Endothelial cell of umbilical vein (primary cell): ENCODE measurements around the gene ALG8. TPM values are rescaled to one million over a fixed set of nuclear protein-coding genes. Genes with fewer than 3 reads are reported as not detected.

Experiments
- BruUV-seq: library from RNA; stranded (reverse); fragments of 400-500 nt; replicated peaks from 2 replicates; lab custom pipeline; 2021; lab: Mats Ljungman, UMichigan
- CTCF ChIA-PET: fragments of 300-600, 350-600 bp; sonication (Branson Sonifier 250); formaldehyde crosslinking; loops from one replicate; lab custom pipeline; 2021; ENCODE audit warnings: antibody characterized with exemption, inconsistent platforms; lab: Charles Lee
- POLR2A ChIA-PET: fragments of 300-600, 350-600 bp; sonication (Branson Sonifier 250); formaldehyde crosslinking; loops from one replicate; lab custom pipeline; 2021; ENCODE audit warnings: antibody characterized with exemption, inconsistent platforms; lab: Charles Lee
- DNase-seq: peaks from one replicate; pipeline ENCODE4 v3.0.0-alpha.2; 2011; ENCODE audit warnings: low read depth, low spot score
- FAIRE-seq: peaks from 2 replicates; lab custom pipeline; 2011; peaks lifted over from hg19 to GRCh38; lab: Jason Lieb, UNC
- H2AFZ ChIP-seq: 2 replicates; pipeline ENCODE4 v1.6.0; 2012; ENCODE audit warnings: low read depth, low read length, control low read depth, inconsistent platforms
- H3K27ac ChIP-seq: 2 replicates; pipeline ENCODE4 v1.5.1; 2011; ENCODE audit warnings: low read depth, mild to moderate bottlenecking, control low read depth, low read length, moderate library complexity; ENCODE audit not compliant: insufficient read depth
- H3K27me3 ChIP-seq, 2 experiments: 2 replicates each; pipeline versions ENCODE4 v1.6.0 to v1.6.1; 2011; ENCODE audit warnings: low read length in 2 of 2, mixed read lengths in 1 of 2; ENCODE audit not compliant: control insufficient read depth in 2 of 2, insufficient read depth in 2 of 2
- H3K36me3 ChIP-seq, 2 experiments: 2 replicates in 1 of 2; 3 replicates in 1 of 2; pipeline ENCODE4 v1.5.1; 2011; ENCODE audit warnings: low read length in 2 of 2, mild to moderate bottlenecking in 1 of 2, moderate library complexity in 1 of 2; ENCODE audit not compliant: control insufficient read depth in 2 of 2, insufficient read depth in 2 of 2; ENCODE audit errors: extremely low read depth in 1 of 2
- H3K4me1 ChIP-seq: 3 replicates; pipeline ENCODE4 v1.5.1; 2011; ENCODE audit warnings: mild to moderate bottlenecking, low read length; ENCODE audit not compliant: control insufficient read depth, insufficient read depth; ENCODE audit errors: extremely low read depth
- H3K4me2 ChIP-seq: 2 replicates; pipeline ENCODE4 v1.6.1; 2011; ENCODE audit warnings: low read length, control low read depth, mixed read lengths; ENCODE audit not compliant: insufficient read depth
- H3K4me3 ChIP-seq, 3 experiments: fragments of 200-600 bp in 1 of 3; sonication (generic), shearing (Covaris generic) in 1 of 3; replicated peaks in 1 of 3; 2 replicates each; pipeline ENCODE4 v1.5.1; 2011 to 2016; ENCODE audit warnings: control low read depth in 3 of 3, low read length in 3 of 3, mild to moderate bottlenecking in 2 of 3, inconsistent platforms in 1 of 3, low read depth in 1 of 3, moderate library complexity in 1 of 3; ENCODE audit not compliant: insufficient read depth in 1 of 3
- H3K79me2 ChIP-seq: 2 replicates; pipeline ENCODE4 v1.6.0; 2012; ENCODE audit warnings: low read length, inconsistent platforms; ENCODE audit not compliant: control insufficient read depth, insufficient read depth
- H3K9ac ChIP-seq: replicated peaks from 2 replicates; pipeline ENCODE3; 2011; ENCODE audit warnings: low read length, control low read depth; ENCODE audit not compliant: insufficient read depth; ENCODE audit errors: extremely low read depth
- H3K9me1 ChIP-seq: replicated peaks from 3 replicates; pipeline ENCODE4 v1.6.0; 2011; ENCODE audit warnings: mild to moderate bottlenecking, low read length; ENCODE audit not compliant: control insufficient read depth, insufficient read depth; ENCODE audit errors: extremely low read depth
- H3K9me3 ChIP-seq: replicated peaks from 2 replicates; pipeline ENCODE4 v1.5.1; 2012; ENCODE audit warnings: low read length, inconsistent platforms; ENCODE audit not compliant: control insufficient read depth, insufficient read depth
- H4K20me1 ChIP-seq: replicated peaks from 2 replicates; pipeline ENCODE3; 2011; ENCODE audit warnings: mild to moderate bottlenecking, low read length; ENCODE audit not compliant: control insufficient read depth, insufficient read depth; ENCODE audit errors: extremely low read depth
- CTCF ChIP-seq, 2 donors: IDR thresholded peaks; 1 replicate in 1 of 2; 2 replicates in 1 of 2; pipeline ENCODE4 v1.5.1; 2011; ENCODE audit warnings: low read length in 2 of 2, mild to moderate bottlenecking in 2 of 2, moderate library complexity in 2 of 2, control low read depth in 1 of 2, inconsistent platforms in 1 of 2, low read depth in 1 of 2; ENCODE audit not compliant: insufficient read depth in 1 of 2; ENCODE audit errors: extremely low read depth in 1 of 2
- EZH2 ChIP-seq: IDR thresholded peaks from 2 replicates; pipeline ENCODE4 v1.6.1; 2012; ENCODE audit warnings: borderline replicate concordance, low read depth, mild to moderate bottlenecking, moderate library complexity, low read length, inconsistent platforms; ENCODE audit not compliant: severe bottlenecking
- FOS ChIP-seq: IDR thresholded peaks from 2 replicates; pipeline ENCODE4 v1.6.1; 2011; ENCODE audit warnings: mild to moderate bottlenecking, low read length, moderate library complexity, borderline replicate concordance; ENCODE audit not compliant: insufficient read depth
- GATA2 ChIP-seq: IDR thresholded peaks from 2 replicates; pipeline ENCODE4 v1.7.0; 2011; ENCODE audit warnings: low read depth, mild to moderate bottlenecking, moderate library complexity, mixed read lengths, low read length; ENCODE audit not compliant: insufficient read length, insufficient read depth
- JUN ChIP-seq: IDR thresholded peaks from 2 replicates; pipeline ENCODE4 v1.6.1; 2011; ENCODE audit warnings: borderline replicate concordance, low read depth; ENCODE audit not compliant: insufficient read length, insufficient read depth
- MAX ChIP-seq: IDR thresholded peaks from 2 replicates; pipeline ENCODE4 v1.6.1; 2011; ENCODE audit not compliant: insufficient read depth, insufficient read length
- MYC ChIP-seq: IDR thresholded peaks from one replicate; pipeline ENCODE4 v1.6.1; 2011; ENCODE audit warnings: mild to moderate bottlenecking, low read depth, low read length
- POLR2AphosphoS5 ChIP-seq: IDR thresholded peaks from 2 replicates; pipeline ENCODE4 v1.6.1; 2012; ENCODE audit warnings: low read depth, mild to moderate bottlenecking, control low read depth, low read length, moderate library complexity; ENCODE audit not compliant: insufficient read depth
- dilution Hi-C: fragments of 300-500 bp; cut with MboI; formaldehyde crosslinking; loops from one replicate; pipeline ENCODE4 v1.15.0; 2019; ENCODE audit warnings: low sequenced_read_pairs; ENCODE audit not compliant: extremely low pct_ligation_motif_present
- intact Hi-C: fragments of 100-400 bp; cut with micrococcal nuclease; formaldehyde crosslinking; loops from one replicate; pipeline ENCODE4 v1.10.0; 2022
- polyA plus RNA-seq, 4 experiments: library from polyadenylated mRNA; depleted of rRNA in 3 of 4; stranded (reverse) in 3 of 4; unstranded in 1 of 4; fragments of >200 nt; gene quantifications; 2 replicates each; pipeline versions ENCODE4 v1.2.1 to v1.2.3, GENCODE V29; 2011 to 2012; ENCODE audit warnings: missing spikeins in 1 of 4
- total RNA-seq: library from RNA; stranded (reverse); gene quantifications from 2 replicates; pipeline ENCODE4 v1.2.3, GENCODE V29; 2021

Gene ALG8
- total and polyA plus RNA-seq, 2 donors (not counting 3 experiments of a cell fraction or from before 2014, with no cell fraction given) = 43.9 to 48.2 TPM

- no peaks in the 10 kb centered on the region for H3K9me3 ChIP-seq
- no peak overlapping the region for H3K9ac ChIP-seq
- H3K27me3 ChIP-seq = no peaks in the 10 kb centered on the region
- ChIA-PET CTCF (no interaction called here), POLR2A (interaction anchor here (0.6 kb wide), 1 partner anchor 8 kb away, joined by 6 read pairs; no protein-coding TSS in a partner anchor)
- no peaks in the 10 kb centered on the region for H3K79me2 ChIP-seq
- no peaks in the 10 kb centered on the region for H4K20me1 ChIP-seq
- no peaks in the 10 kb centered on the region for H3K9me1 ChIP-seq
- H3K4me1 ChIP-seq = no peaks in the 10 kb centered on the region
- FAIRE-seq = no peak
- H3K27ac ChIP-seq = no peak overlapping the region
- no peak overlapping the region for H3K4me2 ChIP-seq
- H2AFZ ChIP-seq = no peak overlapping the region
- DNase-seq = no peak
- H3K4me3 ChIP-seq = no peak overlapping the region
- H3K36me3 ChIP-seq = peaks cover 4 to 7% of the 10 kb centered on the region in 2 experiments
- dilution Hi-C loops (no loop called here), intact Hi-C loops (no loop called here)
- BruUV-seq = no TSS peak
- TF ChIP-seq CTCF (IDR thresholded peaks at IDR 0.05; ENCODE audit: extremely low read depth in 1 of 2, insufficient read depth in 1 of 2, low read depth in 1 of 2, low read length in 2 of 2) (no peak), EZH2 (no peak), GATA2 (no peak), FOS (no peak), MAX (no peak), MYC (no peak), POLR2AphosphoS5 (no peak), JUN (no peak)
These were observed 39.8 kb downstream of the ALG8 start for GRCh38 chr11:78099666-78100065.
